ENCODE results near the gene MOB2. TPM values are rescaled to one million over a fixed set of nuclear protein-coding genes. Genes with fewer than 3 reads are reported as not detected.

The MOB2 gene
- total RNA-seq, 1 experiment from 2014 or later: 22.7 TPM

DNA sequence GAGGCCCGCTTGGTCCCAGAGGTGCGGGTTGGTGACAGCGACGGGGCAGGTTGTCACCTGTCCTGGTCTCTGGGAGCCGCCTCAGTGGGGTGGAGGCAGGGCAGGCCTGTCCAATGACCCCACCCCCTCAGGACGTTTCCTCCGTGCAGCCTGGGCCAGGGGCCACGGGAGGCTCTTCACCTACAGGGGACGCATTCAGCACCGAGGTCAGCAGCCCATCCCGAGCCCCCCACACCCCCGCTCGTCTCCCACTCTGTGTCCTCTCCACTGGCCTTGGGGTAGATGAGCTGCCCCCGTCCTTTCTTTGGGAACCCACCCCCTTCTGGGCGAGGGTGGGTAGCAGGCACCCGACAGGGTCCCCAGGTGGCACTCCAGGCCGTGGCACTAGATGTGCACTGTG, 61.1 kb downstream of the MOB2 start:
- H4K20me1 ChIP-seq (ENCODE audit: control insufficient read depth, insufficient read depth, insufficient read length): no peaks in the 10 kb centered on the region
- H3K79me2 ChIP-seq (ENCODE audit: insufficient read depth, low read length): peaks cover 8% of the 10 kb centered on the region; the same call in 1 of the 2 replicates
- Mint-ChIP-seq H3K27ac (no peak overlapping the region), H3K36me3 (ENCODE audit: insufficient read depth in 1 of 3, low read depth in 3 of 3) (no peaks in the 10 kb centered on the region), H3K4me3 (no peak overlapping the region), H3K27me3 (ENCODE audit: low read depth) (no peaks in the 10 kb centered on the region), H3K4me1 (no peaks in the 10 kb centered on the region), H3K9me3 (peaks cover 1 to 6% of the 10 kb centered on the region in 2 experiments; a peak in 2 of 5 replicates)
- H2AK5ac ChIP-seq (ENCODE audit: insufficient read length, low read length): no peak overlapping the region
- H3K4ac ChIP-seq (ENCODE audit: low read depth, low read length): no peak overlapping the region
- H2BK5ac ChIP-seq (ENCODE audit: insufficient read length, low read length): no peak overlapping the region
- TF ChIP-seq, protein P1, sequence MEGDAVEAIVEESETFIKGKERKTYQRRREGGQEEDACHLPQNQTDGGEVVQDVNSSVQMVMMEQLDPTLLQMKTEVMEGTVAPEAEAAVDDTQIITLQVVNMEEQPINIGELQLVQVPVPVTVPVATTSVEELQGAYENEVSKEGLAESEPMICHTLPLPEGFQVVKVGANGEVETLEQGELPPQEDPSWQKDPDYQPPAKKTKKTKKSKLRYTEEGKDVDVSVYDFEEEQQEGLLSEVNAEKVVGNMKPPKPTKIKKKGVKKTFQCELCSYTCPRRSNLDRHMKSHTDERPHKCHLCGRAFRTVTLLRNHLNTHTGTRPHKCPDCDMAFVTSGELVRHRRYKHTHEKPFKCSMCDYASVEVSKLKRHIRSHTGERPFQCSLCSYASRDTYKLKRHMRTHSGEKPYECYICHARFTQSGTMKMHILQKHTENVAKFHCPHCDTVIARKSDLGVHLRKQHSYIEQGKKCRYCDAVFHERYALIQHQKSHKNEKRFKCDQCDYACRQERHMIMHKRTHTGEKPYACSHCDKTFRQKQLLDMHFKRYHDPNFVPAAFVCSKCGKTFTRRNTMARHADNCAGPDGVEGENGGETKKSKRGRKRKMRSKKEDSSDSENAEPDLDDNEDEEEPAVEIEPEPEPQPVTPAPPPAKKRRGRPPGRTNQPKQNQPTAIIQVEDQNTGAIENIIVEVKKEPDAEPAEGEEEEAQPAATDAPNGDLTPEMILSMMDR (conservative IDR thresholded peaks at IDR 0.05): no peak
- no peak overlapping the region for H4K8ac ChIP-seq (replicated peaks; ENCODE audit: insufficient read length, low read depth, low read length)
- no peak overlapping the region for H4K5ac ChIP-seq (ENCODE audit: insufficient read length, low read depth, low read length)
- H3K4me1 ChIP-seq (ENCODE audit: insufficient read depth, low read length): no peaks in the 10 kb centered on the region
- WGBS (ENCODE audit: extremely low coverage, insufficient read length, low lambda C conversion rate): no CpG with 5 or more reads among the region's 17 CpGs
- H2BK20ac ChIP-seq (ENCODE audit: low read depth, low read length, poor library complexity, severe bottlenecking): no peak overlapping the region
- no peak overlapping the region for H2BK120ac ChIP-seq (ENCODE audit: low read depth, low read length, poor library complexity, severe bottlenecking)
- no peak overlapping the region for H3T11ph ChIP-seq (ENCODE audit: low read length)
- no peaks in the 10 kb centered on the region for H3K27me3 ChIP-seq (ENCODE audit: insufficient read depth, low read length)
- H3K4me2 ChIP-seq (ENCODE audit: insufficient read depth, insufficient read length, low read length): no peak overlapping the region
- H2BK15ac ChIP-seq (ENCODE audit: low read depth, low read length): no peak overlapping the region
- H3K9ac ChIP-seq (ENCODE audit: extremely low read depth, insufficient read length, low read length): no peak overlapping the region
- no peak overlapping the region for H3K18ac ChIP-seq (ENCODE audit: insufficient read length, low read depth, low read length)
- no peak overlapping the region for H3K56ac ChIP-seq (ENCODE audit: insufficient read length, low read depth, low read length)
- H3K23me2 ChIP-seq (ENCODE audit: insufficient read length, low read depth, low read length, poor library complexity, severe bottlenecking): no peaks in the 10 kb centered on the region
- no peak for DNase-seq
- H3K23ac ChIP-seq (ENCODE audit: insufficient read length, low read depth, low read length): no peak overlapping the region
- no peak overlapping the region for H2AFZ ChIP-seq (ENCODE audit: low read length)
- no peaks in the 10 kb centered on the region for H3K79me1 ChIP-seq (ENCODE audit: insufficient read depth, low read depth, low read length, poor library complexity, severe bottlenecking)
- no peak overlapping the region for H4K91ac ChIP-seq (ENCODE audit: insufficient read length, low read depth, low read length)
- H2BK12ac ChIP-seq (ENCODE audit: insufficient read length, low read depth, low read length): no peak overlapping the region
- no peaks in the 10 kb centered on the region for H3K9me3 ChIP-seq (ENCODE audit: control insufficient read depth, low read depth, low read length)
- no peak overlapping the region for H3K27ac ChIP-seq (ENCODE audit: insufficient read length, low read depth, low read length)
- H3K14ac ChIP-seq (ENCODE audit: insufficient read depth, low read length): no peak overlapping the region
